GM18502 (cell line): ENCODE measurements around the gene KCNQ4.

ENCODE experiments used
- ATAC-seq: cut with Tn5 transposase; IDR thresholded peaks from one replicate; pipeline ENCODE4 v1.9.1; 2021; ENCODE audit warnings: mild to moderate bottlenecking; ENCODE audit not compliant: unreplicated experiment, poor library complexity

KCNQ4 gene

DNA sequence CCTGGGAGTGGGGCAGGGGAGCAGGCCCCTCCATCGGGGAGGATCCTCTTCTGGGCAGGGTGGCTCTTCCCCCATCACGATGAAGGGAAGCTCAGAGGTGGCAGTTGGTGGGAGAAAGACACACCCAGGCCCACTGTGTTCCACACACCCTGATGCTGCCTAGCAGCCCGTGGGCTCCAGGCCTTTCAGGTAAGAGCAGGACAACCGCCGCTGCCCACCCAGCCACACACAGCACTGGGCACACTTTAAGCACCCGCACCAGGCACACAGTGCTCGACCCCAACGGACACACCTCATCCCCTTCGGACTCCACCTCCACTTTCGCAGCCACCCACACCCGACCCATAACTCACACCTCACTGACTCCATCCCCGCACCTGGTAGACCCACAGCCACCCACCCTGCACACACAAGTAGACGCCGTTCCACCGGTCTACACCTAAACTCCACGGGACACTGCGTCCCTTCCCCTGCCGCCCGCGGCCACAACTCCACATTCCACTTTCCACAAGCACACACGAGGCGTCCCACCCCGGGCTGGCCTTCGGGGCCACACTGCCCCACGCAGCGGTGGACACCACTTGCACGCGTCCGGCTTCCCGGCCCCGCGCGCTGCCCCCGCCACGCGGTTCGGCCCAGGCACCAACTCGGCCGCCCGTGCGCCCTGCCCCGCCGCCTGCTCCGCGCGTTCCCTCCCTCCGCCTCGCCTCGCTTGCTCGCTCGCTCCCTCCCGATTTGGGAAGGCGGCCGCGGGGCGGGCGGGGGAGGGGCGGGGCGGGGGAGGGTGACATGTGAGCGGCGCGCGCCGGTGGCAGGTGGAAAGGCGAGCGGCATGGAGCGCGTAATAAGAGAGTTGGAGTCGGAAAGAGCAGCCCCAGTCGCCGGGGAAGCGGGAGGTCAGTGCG lies at the start of gene KCNQ4:
KCNQ4 (plus strand) TSS at position 787 of the 905 bp plus-strand sequence. CDS start 307 bp downstream, outside the sequence.
- no peak for ATAC-seq

DNA sequence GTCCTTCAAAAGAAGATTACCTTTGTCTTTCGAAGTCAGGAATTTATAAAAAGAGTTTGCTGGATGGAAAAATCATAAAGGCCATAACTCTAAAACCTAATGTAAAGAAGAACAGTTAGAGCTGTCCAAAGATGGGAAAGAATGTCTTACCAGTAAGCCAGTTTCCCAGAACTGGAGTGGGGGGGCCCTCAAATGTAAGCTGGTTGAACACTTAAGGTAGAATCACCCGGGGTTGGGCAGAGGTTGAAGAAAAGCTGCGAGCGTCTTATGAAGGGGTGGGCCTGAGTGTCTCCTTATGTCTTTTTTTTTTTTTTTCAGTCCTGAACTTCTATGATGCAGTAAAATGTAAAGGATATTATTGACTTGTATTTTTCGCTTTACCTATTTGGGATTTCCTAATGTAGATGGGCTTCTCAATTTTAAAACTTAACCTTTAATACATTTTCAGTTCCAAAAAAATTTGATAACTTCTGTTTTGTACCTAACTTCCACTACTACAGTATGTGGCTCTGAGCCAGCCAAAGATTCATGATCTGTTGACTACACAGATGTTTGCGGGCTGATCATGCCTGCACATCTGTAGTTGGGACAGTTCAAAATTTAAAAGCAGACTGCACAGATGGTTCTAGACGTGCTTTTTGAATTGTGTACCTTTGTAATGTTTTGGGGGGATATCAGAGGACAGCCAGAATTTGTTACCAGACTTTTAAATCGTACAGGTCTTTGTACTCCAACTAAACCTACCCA lies 48.5 kb upstream of the KCNQ4 start:
- ATAC-seq: no peak

- no peak for ATAC-seq
These were observed 47.5 kb upstream of the KCNQ4 start for GRCh38 chr1:40736085-40736531.

DNA sequence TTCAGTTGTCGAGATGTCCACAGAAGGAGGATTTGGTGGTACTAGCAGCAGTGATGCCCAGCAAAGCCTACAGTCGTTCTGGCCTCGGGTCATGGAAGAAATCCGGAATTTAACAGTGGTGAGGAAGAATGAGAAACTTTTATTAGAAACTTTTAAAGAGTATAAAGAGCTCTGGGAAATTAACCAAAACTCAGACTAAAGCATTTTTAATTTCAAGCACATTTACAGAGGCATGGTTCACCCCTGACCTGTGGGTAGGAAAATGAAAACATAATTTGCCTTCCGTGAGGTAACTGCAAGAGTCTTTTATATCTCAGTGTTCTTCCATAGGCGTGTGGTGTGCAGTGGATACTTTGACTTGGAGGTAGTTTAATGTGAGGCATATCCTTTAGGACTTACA lies 44.8 kb upstream of the KCNQ4 start:
- ATAC-seq: no peak

GRCh38 chr1:40739455-40740008 lies 44.1 kb upstream of the KCNQ4 start:
- ATAC-seq: no peak

- ATAC-seq: no peak
These were observed 43.3 kb upstream of the KCNQ4 start for GRCh38 chr1:40740039-40740996.

GRCh38 chr1:40740997-40741736 lies 42.4 kb upstream of the KCNQ4 start:
- ATAC-seq: no peak

- ATAC-seq: no peak
These were observed 41.1 kb upstream of the KCNQ4 start for GRCh38 chr1:40742363-40743061.

DNA sequence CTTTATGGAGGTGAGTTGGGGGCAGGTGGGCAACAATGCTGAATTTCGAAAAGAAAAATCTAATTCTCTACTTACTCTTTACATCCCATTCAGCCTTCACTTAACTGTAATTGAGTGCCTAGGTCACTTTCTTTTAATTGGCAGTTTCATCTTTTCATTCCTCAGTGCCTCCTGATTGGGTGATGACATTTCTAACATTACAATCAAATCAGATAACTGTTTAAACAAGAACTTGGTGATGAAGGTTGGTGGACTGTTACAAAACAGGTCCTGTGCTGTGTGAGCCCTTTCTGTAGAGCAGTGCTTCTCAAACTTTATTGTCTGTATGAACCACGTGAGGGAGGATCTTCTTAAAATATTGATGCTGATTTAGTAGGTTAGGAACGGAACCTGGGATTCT lies 40.1 kb upstream of the KCNQ4 start:
- ATAC-seq: no peak

- no peak for ATAC-seq
These were observed 39.7 kb upstream of the KCNQ4 start for GRCh38 chr1:40743860-40744259.

- ATAC-seq: no peak
These were observed 38.4 kb upstream of the KCNQ4 start for GRCh38 chr1:40745176-40745575.

GRCh38 chr1:40746344-40747090 lies 37.1 kb upstream of the KCNQ4 start:
- no peak for ATAC-seq

- ATAC-seq: no peak
These were observed 34.5 kb upstream of the KCNQ4 start for GRCh38 chr1:40748841-40749718.

DNA sequence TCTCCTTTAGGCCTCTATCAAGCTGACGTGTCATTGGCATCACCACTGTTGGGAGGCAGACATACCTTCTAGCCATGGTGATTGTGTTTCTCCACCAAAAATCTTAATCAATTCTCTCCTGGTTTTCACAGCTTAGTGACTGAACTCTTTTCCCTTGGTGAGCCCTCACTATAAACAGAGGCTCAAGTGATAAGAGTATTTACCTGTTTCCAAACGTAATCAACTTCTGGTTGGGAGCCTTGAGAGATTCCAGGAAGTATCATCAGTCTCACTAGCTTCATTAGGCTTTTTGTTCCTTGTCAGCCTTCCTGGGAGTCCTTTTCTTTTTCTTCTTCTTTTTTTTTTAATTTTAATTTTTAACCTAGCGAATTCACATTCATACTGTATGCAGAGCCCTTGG lies 33.8 kb upstream of the KCNQ4 start:
- ATAC-seq: no peak

DNA sequence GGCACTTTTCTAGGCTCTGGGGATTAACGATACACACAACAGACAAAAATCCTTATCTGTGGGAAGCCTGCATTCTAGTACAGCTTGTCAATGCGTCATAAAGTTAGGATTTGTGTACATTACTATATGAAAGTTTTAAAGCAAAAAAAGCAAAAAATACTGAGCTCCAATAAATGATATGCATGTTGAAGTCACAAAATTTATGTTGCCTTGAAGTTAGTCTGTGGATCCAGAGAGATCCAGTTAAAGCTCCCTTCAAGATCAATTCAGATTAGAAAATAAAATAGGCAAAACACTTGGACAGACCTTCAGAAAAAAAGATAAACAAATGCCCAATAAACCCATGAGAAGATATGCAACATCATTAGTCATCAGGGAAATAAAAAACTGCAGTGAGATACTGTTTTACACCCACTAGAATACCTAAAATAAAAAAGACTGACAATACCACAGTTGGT lies 33.1 kb upstream of the KCNQ4 start:
- ATAC-seq: no peak

GRCh38 chr1:40751802-40752201 lies 31.8 kb upstream of the KCNQ4 start:
- ATAC-seq: no peak
